Fibroblast of lung (primary cell): Measurements from ENCODE around the gene PHETA2.

Experiments used
- EZH2 ChIP-seq: IDR thresholded peaks from 2 replicates; pipeline ENCODE4 v1.5.1; 2012; ENCODE audit warnings: low read length, control low read depth, mild to moderate bottlenecking; ENCODE audit errors: missing control alignments
- TF ChIP-seq, protein P1 (sequence below), 2 donors: IDR thresholded peaks in 1 of 2; conservative IDR thresholded peaks in 1 of 2; 1 replicate in 1 of 2; 2 replicates in 1 of 2; pipeline ENCODE4 v1.5.1; 2011 to 2012; ENCODE audit warnings: low read length in 2 of 2, control low read depth in 1 of 2, inconsistent platforms in 1 of 2, low read depth in 1 of 2, mild to moderate bottlenecking in 1 of 2

DNA sequence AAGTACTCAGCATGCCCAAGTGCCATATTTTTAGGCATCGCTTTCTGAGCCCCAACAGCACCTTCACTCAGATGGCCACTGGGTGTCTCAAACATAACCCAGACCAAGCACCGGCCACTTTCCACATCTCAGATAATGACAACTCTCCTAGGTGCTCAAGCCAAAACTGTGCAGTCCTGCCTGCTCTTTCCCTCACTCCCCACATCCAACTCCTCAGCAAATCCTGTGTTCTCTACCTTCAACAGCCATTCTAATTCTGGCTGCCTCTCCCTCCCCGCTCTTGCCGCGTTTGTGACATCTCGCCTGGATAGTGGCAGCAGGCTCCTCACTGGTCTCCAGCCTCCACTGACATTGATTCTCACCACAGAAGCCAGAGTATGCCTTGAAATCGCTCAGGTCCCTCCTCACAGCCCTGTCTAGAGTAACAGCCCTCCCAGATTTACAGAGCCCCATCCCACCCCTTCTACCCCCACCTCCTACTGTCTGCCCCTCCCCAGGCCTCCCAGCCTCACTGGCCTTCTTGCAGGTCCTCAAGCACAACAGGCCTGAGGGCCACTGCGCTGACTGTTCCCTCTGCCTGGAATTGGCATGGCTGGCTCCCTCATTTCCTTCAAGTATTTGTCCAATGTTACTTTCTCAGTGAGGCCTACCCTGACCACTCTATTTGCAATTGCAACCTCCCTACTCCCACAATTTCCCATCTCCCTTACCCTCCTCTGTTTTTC is 1.3 kb upstream of the PHETA2 start:
- TF ChIP-seq, protein P1, sequence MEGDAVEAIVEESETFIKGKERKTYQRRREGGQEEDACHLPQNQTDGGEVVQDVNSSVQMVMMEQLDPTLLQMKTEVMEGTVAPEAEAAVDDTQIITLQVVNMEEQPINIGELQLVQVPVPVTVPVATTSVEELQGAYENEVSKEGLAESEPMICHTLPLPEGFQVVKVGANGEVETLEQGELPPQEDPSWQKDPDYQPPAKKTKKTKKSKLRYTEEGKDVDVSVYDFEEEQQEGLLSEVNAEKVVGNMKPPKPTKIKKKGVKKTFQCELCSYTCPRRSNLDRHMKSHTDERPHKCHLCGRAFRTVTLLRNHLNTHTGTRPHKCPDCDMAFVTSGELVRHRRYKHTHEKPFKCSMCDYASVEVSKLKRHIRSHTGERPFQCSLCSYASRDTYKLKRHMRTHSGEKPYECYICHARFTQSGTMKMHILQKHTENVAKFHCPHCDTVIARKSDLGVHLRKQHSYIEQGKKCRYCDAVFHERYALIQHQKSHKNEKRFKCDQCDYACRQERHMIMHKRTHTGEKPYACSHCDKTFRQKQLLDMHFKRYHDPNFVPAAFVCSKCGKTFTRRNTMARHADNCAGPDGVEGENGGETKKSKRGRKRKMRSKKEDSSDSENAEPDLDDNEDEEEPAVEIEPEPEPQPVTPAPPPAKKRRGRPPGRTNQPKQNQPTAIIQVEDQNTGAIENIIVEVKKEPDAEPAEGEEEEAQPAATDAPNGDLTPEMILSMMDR (conservative IDR thresholded peaks at IDR 0.05 in 1 of 2, IDR thresholded peaks at IDR 0.05 in 1 of 2; ENCODE audit: low read depth in 1 of 2, low read length in 2 of 2) = no peak
- no peak for TF ChIP-seq EZH2
